ENCODE data around the gene FHIT. TPM values are rescaled to one million over a fixed set of nuclear protein-coding genes. Genes with fewer than 3 reads are reported as not detected.
"Not testable (repeated sequence)": the region's sequence is repeated elsewhere in the genome, so short reads cannot be mapped to it uniquely, and the experiment has no call there.

FHIT gene
- total RNA-seq, 4 donors from 2014 or later = 3.2 to 10.9 (median 6.4) TPM

GRCh38 chr3:60998858-60999257, 252.4 kb downstream of the FHIT start:
- ATAC-seq (ENCODE audit: low FRiP score) (no peak), DNase-seq (ENCODE audit: low spot score) (no peak)
- TF ChIP-seq CTCF (IDR thresholded peaks at IDR 0.05) = no peak

GRCh38 chr3:60992395-60992794, 258.9 kb downstream of the FHIT start:
- TF ChIP-seq CTCF (IDR thresholded peaks at IDR 0.05) = no peak
- no peak for DNase-seq (ENCODE audit: low spot score)
- ATAC-seq (ENCODE audit: low FRiP score) = no peak

- TF ChIP-seq CTCF (IDR thresholded peaks at IDR 0.05) = no peak
- DNase-seq (ENCODE audit: low spot score) (no peak), ATAC-seq (ENCODE audit: low FRiP score) (no peak)
Measured at GRCh38 chr3:60990442-60990730, 260.9 kb downstream of the FHIT start.

GRCh38 chr3:60989626-60990441, 261.4 kb downstream of the FHIT start:
- no peak for ATAC-seq (ENCODE audit: low FRiP score)
- TF ChIP-seq CTCF (IDR thresholded peaks at IDR 0.05) = no peak
- DNase-seq (ENCODE audit: low spot score) = no peak

- not testable (repeated sequence) for ATAC-seq (ENCODE audit: low FRiP score); DNase-seq (ENCODE audit: low spot score)
Measured at GRCh38 chr3:60987191-60987590, 264.1 kb downstream of the FHIT start.

GRCh38 chr3:60986552-60986951, 264.7 kb downstream of the FHIT start:
- TF ChIP-seq CTCF (IDR thresholded peaks at IDR 0.05) = no peak
- ATAC-seq (ENCODE audit: low FRiP score) = no peak
- DNase-seq (ENCODE audit: low spot score) = no peak

GRCh38 chr3:60983906-60984305, 267.3 kb downstream of the FHIT start:
- no peak for TF ChIP-seq CTCF (IDR thresholded peaks at IDR 0.05)
- no peak for ATAC-seq (ENCODE audit: low FRiP score)
- DNase-seq (ENCODE audit: low spot score) = no peak

Data from omental fat pad (tissue), 4 donors.